WTC11 (cell line): Measurements from ENCODE around the gene JADE1. TPM values are rescaled to one million over a fixed set of nuclear protein-coding genes. Genes with fewer than 3 reads are reported as not detected.

ENCODE experiments used
- ATAC-seq: fragments of 200-7000 bp; cut with Tn5 transposase; 2 replicates; pipeline ENCODE4 v1.10.0; 2021; ENCODE audit warnings: mild to moderate bottlenecking, moderate library complexity
- CTCF ChIA-PET: fragments of 300-600 bp; sonication (Branson Sonifier 250); formaldehyde crosslinking; loops from one replicate; lab custom pipeline; 2021; ENCODE audit warnings: antibody characterized with exemption; lab: Charles Lee
- POLR2A ChIA-PET: fragments of 350-600 bp; sonication (Branson Sonifier 250); formaldehyde crosslinking; loops from one replicate; lab custom pipeline; 2021; ENCODE audit warnings: antibody characterized with exemption; lab: Charles Lee
- DNase-seq: peaks from one replicate; pipeline ENCODE4 v3.0.0; 2021; ENCODE audit warnings: low spot score
- H3K27ac Mint-ChIP-seq: 2 replicates; pipeline ENCODE4 v1.8.0; 2021; ENCODE audit warnings: mixed read lengths
- H3K27me3 Mint-ChIP-seq: 2 replicates; pipeline ENCODE4 v1.8.0; 2021; ENCODE audit warnings: low read depth, mild to moderate bottlenecking, moderate library complexity, mixed read lengths
- H3K36me3 Mint-ChIP-seq: 2 replicates; pipeline ENCODE4 v1.8.0; 2021; ENCODE audit warnings: mixed read lengths
- H3K4me1 Mint-ChIP-seq: 2 replicates; pipeline ENCODE4 v1.8.0; 2022; ENCODE audit warnings: mixed read lengths
- H3K4me3 Mint-ChIP-seq: 2 replicates; pipeline ENCODE4 v1.8.0; 2021; ENCODE audit warnings: mild to moderate bottlenecking, moderate library complexity, mixed read lengths
- H3K9me3 Mint-ChIP-seq: 2 replicates; pipeline ENCODE4 v1.8.0; 2021; ENCODE audit warnings: mixed read lengths
- CBFB ChIP-seq: sonication (generic); formaldehyde crosslinking; IDR thresholded peaks from 2 replicates; pipeline ENCODE4 v1.8.1; 2022; ENCODE audit warnings: mild to moderate bottlenecking, low read depth, missing genetic modification reagents
- HMGXB4 ChIP-seq: sonication (generic); formaldehyde crosslinking; IDR thresholded peaks from 2 replicates; pipeline ENCODE4 v1.8.1; 2023; ENCODE audit warnings: mild to moderate bottlenecking, moderate library complexity, missing genetic modification reagents
- IRF2 ChIP-seq: sonication (generic); formaldehyde crosslinking; IDR thresholded peaks from 2 replicates; pipeline ENCODE4 v1.8.0; 2022; ENCODE audit warnings: low read depth, missing genetic modification reagents, borderline replicate concordance
- NR1H2 ChIP-seq: sonication (generic); formaldehyde crosslinking; IDR thresholded peaks from 2 replicates; pipeline ENCODE4 v1.9.0; 2021; ENCODE audit warnings: mild to moderate bottlenecking, moderate library complexity, missing genetic modification reagents
- SMAD4 ChIP-seq: sonication (generic); formaldehyde crosslinking; IDR thresholded peaks from 2 replicates; pipeline ENCODE4 v1.8.0; 2022; ENCODE audit warnings: mild to moderate bottlenecking, missing genetic modification reagents
- USF1 ChIP-seq: sonication (generic); formaldehyde crosslinking; IDR thresholded peaks from 2 replicates; pipeline ENCODE4 v1.8.0; 2022; ENCODE audit warnings: mild to moderate bottlenecking, missing genetic modification reagents
- ZNF219 ChIP-seq: sonication (generic); formaldehyde crosslinking; IDR thresholded peaks from 2 replicates; pipeline ENCODE4 v1.8.0; 2023; ENCODE audit warnings: missing genetic modification reagents, mild to moderate bottlenecking, borderline replicate concordance
- ZNF396 ChIP-seq: fragments of 250-450 bp; sonication (Bioruptor Pico); IDR thresholded peaks from 2 replicates; pipeline ENCODE4 v1.8.0; 2021; ENCODE audit warnings: mild to moderate bottlenecking, moderate library complexity, borderline replicate concordance
- ZNF512 ChIP-seq: sonication (generic); formaldehyde crosslinking; IDR thresholded peaks from 2 replicates; pipeline ENCODE4 v1.8.1; 2022; ENCODE audit warnings: missing genetic modification reagents, borderline replicate concordance
- total RNA-seq: library from RNA; stranded (reverse); gene quantifications from 3 replicates; pipeline ENCODE4 v1.2.3, GENCODE V29; 2021
- TF ChIP-seq, protein P1 (sequence below): fragments of 250-450 bp; sonication (Bioruptor Pico); IDR thresholded peaks from 2 replicates; pipeline ENCODE4 v1.9.0; 2021; ENCODE audit warnings: mild to moderate bottlenecking, borderline replicate concordance
- TF ChIP-seq, protein P2 (sequence below): fragments of 250-450 bp; sonication (Bioruptor Pico); IDR thresholded peaks from 2 replicates; pipeline ENCODE4 v1.9.0; 2021; ENCODE audit warnings: mild to moderate bottlenecking
- TF ChIP-seq, protein P3 (sequence below): sonication (generic); formaldehyde crosslinking; IDR thresholded peaks from 2 replicates; pipeline ENCODE4 v1.8.1; 2022; ENCODE audit warnings: low read depth, mild to moderate bottlenecking, moderate library complexity, missing genetic modification reagents, borderline replicate concordance

JADE1 gene
- total RNA-seq, 1 experiment from 2014 or later = 132 TPM

GRCh38 chr4:128770807-128771206 is 38.7 kb upstream of the JADE1 start (continued):
- TF ChIP-seq, protein P1, sequence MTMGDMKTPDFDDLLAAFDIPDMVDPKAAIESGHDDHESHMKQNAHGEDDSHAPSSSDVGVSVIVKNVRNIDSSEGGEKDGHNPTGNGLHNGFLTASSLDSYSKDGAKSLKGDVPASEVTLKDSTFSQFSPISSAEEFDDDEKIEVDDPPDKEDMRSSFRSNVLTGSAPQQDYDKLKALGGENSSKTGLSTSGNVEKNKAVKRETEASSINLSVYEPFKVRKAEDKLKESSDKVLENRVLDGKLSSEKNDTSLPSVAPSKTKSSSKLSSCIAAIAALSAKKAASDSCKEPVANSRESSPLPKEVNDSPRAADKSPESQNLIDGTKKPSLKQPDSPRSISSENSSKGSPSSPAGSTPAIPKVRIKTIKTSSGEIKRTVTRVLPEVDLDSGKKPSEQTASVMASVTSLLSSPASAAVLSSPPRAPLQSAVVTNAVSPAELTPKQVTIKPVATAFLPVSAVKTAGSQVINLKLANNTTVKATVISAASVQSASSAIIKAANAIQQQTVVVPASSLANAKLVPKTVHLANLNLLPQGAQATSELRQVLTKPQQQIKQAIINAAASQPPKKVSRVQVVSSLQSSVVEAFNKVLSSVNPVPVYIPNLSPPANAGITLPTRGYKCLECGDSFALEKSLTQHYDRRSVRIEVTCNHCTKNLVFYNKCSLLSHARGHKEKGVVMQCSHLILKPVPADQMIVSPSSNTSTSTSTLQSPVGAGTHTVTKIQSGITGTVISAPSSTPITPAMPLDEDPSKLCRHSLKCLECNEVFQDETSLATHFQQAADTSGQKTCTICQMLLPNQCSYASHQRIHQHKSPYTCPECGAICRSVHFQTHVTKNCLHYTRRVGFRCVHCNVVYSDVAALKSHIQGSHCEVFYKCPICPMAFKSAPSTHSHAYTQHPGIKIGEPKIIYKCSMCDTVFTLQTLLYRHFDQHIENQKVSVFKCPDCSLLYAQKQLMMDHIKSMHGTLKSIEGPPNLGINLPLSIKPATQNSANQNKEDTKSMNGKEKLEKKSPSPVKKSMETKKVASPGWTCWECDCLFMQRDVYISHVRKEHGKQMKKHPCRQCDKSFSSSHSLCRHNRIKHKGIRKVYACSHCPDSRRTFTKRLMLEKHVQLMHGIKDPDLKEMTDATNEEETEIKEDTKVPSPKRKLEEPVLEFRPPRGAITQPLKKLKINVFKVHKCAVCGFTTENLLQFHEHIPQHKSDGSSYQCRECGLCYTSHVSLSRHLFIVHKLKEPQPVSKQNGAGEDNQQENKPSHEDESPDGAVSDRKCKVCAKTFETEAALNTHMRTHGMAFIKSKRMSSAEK (CRISPR knock-in tag) = no peak
- TF ChIP-seq IRF2 (CRISPR knock-in tag) (no peak), SMAD4 (no peak), USF1 (no peak), HMGXB4 (CRISPR knock-in tag) (no peak), NR1H2 (CRISPR knock-in tag) (no peak), CBFB (CRISPR knock-in tag) (no peak)
- TF ChIP-seq, protein P2, sequence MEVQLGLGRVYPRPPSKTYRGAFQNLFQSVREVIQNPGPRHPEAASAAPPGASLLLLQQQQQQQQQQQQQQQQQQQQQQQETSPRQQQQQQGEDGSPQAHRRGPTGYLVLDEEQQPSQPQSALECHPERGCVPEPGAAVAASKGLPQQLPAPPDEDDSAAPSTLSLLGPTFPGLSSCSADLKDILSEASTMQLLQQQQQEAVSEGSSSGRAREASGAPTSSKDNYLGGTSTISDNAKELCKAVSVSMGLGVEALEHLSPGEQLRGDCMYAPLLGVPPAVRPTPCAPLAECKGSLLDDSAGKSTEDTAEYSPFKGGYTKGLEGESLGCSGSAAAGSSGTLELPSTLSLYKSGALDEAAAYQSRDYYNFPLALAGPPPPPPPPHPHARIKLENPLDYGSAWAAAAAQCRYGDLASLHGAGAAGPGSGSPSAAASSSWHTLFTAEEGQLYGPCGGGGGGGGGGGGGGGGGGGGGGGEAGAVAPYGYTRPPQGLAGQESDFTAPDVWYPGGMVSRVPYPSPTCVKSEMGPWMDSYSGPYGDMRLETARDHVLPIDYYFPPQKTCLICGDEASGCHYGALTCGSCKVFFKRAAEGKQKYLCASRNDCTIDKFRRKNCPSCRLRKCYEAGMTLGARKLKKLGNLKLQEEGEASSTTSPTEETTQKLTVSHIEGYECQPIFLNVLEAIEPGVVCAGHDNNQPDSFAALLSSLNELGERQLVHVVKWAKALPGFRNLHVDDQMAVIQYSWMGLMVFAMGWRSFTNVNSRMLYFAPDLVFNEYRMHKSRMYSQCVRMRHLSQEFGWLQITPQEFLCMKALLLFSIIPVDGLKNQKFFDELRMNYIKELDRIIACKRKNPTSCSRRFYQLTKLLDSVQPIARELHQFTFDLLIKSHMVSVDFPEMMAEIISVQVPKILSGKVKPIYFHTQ (CRISPR knock-in tag) = no peak

DNA sequence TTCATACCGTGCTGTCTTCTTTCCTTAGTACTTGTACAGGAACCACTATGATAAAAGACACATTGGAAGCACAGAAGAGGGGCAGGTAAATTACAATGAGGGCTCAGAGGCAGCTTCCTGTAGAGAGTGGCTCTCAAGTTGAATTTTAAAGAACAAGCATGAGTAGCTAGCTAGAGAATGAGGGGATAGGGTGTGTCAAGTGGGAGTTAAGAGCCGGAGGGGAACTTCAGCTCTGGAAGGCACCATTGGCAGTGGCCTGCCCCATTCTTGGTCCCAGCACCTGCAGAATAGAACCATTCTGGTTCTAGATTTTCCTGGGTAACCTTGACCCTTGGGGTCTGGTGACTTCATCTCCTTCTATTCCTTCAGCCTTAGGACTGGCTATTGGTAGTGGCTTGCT is 34.0 kb upstream of the JADE1 start:
- TF ChIP-seq, protein P3, sequence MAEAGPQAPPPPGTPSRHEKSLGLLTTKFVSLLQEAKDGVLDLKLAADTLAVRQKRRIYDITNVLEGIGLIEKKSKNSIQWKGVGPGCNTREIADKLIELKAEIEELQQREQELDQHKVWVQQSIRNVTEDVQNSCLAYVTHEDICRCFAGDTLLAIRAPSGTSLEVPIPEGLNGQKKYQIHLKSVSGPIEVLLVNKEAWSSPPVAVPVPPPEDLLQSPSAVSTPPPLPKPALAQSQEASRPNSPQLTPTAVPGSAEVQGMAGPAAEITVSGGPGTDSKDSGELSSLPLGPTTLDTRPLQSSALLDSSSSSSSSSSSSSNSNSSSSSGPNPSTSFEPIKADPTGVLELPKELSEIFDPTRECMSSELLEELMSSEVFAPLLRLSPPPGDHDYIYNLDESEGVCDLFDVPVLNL (CRISPR knock-in tag) = no peak
- no peak for TF ChIP-seq ZNF219
- TF ChIP-seq ZNF396 (CRISPR knock-in tag) = no peak
- no peak for TF ChIP-seq ZNF512 (CRISPR knock-in tag)
- no peak for ATAC-seq
- Mint-ChIP-seq H3K27me3 (no peaks in the 10 kb centered on the region), H3K36me3 (no peaks in the 10 kb centered on the region), H3K9me3 (peaks cover 21% of the 10 kb centered on the region), H3K4me1 (peaks cover 12% of the 10 kb centered on the region), H3K27ac (no peak overlapping the region), H3K4me3 (no peak overlapping the region)
- ChIA-PET CTCF (no interaction called here), POLR2A (no interaction called here)
- DNase-seq = no peak
